HepG2 (cell line): ENCODE measurements around the gene P2RX6. TPM values are rescaled to one million over a fixed set of nuclear protein-coding genes. Genes with fewer than 3 reads are reported as not detected.
"Not testable (repeated sequence)": the region's sequence is repeated elsewhere in the genome, so short reads cannot be mapped to it uniquely, and the experiment has no call there.

ENCODE experiments used
- ATAC-seq: fragments of 200-7000 bp; cut with Tn5 transposase; 3 replicates; pipeline ENCODE4 v1.9.1; 2020; ENCODE audit warnings: mild to moderate bottlenecking, moderate library complexity
- BruUV-seq: library from RNA; stranded (reverse); fragments of 400-500 nt; replicated peaks from 2 replicates; lab custom pipeline; 2021; lab: Mats Ljungman, UMichigan
- CTCF ChIA-PET: fragments of 300-600 bp; formaldehyde crosslinking; extraction: SDS; loops from one replicate; lab custom pipeline; 2021; ENCODE audit warnings: low total read pairs, inconsistent platforms, low intra/inter-chr PET ratio; lab: Yijun Ruan, JAX
- POLR2A ChIA-PET: fragments of 350-600 bp; sonication (Branson Sonifier 250); formaldehyde crosslinking; loops from one replicate; lab custom pipeline; 2020; ENCODE audit warnings: antibody characterized with exemption, inconsistent platforms; lab: Yijun Ruan, JAX
- DNase-seq: peaks from one replicate; pipeline ENCODE4 v3.0.0-alpha.2; 2015; ENCODE audit warnings: low spot score
- FAIRE-seq: peaks from 3 replicates; lab custom pipeline; 2011; peaks lifted over from hg19 to GRCh38; lab: Jason Lieb, UNC
- H2AFZ ChIP-seq: one replicate; pipeline ENCODE4 v1.6.1; 2011; ENCODE audit warnings: low read length, inconsistent platforms
- H3K27ac ChIP-seq: fragments of 300-600 bp; 3 replicates; pipeline ENCODE4 v1.8.0; 2011; ENCODE audit warnings: mixed run types, mild to moderate bottlenecking, mixed read lengths, low read length, inconsistent platforms; ENCODE audit not compliant: insufficient read depth; ENCODE audit errors: extremely low read length
- H3K27me3 ChIP-seq, 2 experiments: fragments of 200-600 bp in 1 of 2; 2 replicates in 1 of 2; 3 replicates in 1 of 2; pipeline versions ENCODE4 v1.6.0 to v1.8.0; 2011; ENCODE audit warnings: low read length in 2 of 2, mild to moderate bottlenecking in 2 of 2, moderate library complexity in 2 of 2, inconsistent platforms in 1 of 2; ENCODE audit not compliant: insufficient read depth in 2 of 2, control insufficient read depth in 1 of 2
- H3K36me3 ChIP-seq, 2 experiments: fragments of 200-600 bp in 1 of 2; replicated peaks in 1 of 2; 2 replicates in 1 of 2; 3 replicates in 1 of 2; pipeline versions ENCODE4 v1.5.1 to v1.8.0; 2011; ENCODE audit warnings: low read length in 2 of 2, inconsistent platforms in 1 of 2; ENCODE audit not compliant: insufficient read depth in 2 of 2, control insufficient read depth in 1 of 2
- H3K4me1 ChIP-seq: 2 replicates; pipeline ENCODE4 v1.5.1; 2012; ENCODE audit warnings: low read length, inconsistent platforms; ENCODE audit not compliant: insufficient read depth
- H3K4me2 ChIP-seq: 2 replicates; pipeline ENCODE4 v1.6.0; 2011; ENCODE audit warnings: low read depth, low read length, inconsistent platforms
- H3K4me3 ChIP-seq, 3 experiments: fragments of 200-600 bp in 1 of 3; sonication (generic), shearing (Covaris generic) in 1 of 3; replicated peaks in 1 of 3; 2 replicates each; pipeline ENCODE4 v1.5.1; 2011 to 2016; ENCODE audit warnings: low read length in 3 of 3, inconsistent platforms in 2 of 3, low read depth in 2 of 3, mild to moderate bottlenecking in 2 of 3, control low read depth in 1 of 3, mixed read lengths in 1 of 3; ENCODE audit not compliant: insufficient read depth in 1 of 3
- H3K79me2 ChIP-seq: one replicate; pipeline ENCODE4 v1.6.1; 2011; ENCODE audit warnings: low read length, inconsistent platforms; ENCODE audit not compliant: insufficient read depth
- H3K9ac ChIP-seq: 2 replicates; pipeline ENCODE4 v1.6.0; 2011; ENCODE audit warnings: mild to moderate bottlenecking, low read depth, low read length, inconsistent platforms; ENCODE audit not compliant: insufficient read depth
- H3K9me3 ChIP-seq: 2 replicates; pipeline ENCODE4 v1.5.1; 2012; ENCODE audit warnings: mild to moderate bottlenecking, low read length
- H4K20me1 ChIP-seq: 2 replicates; pipeline ENCODE4 v1.6.0; 2011; ENCODE audit warnings: inconsistent platforms, mild to moderate bottlenecking, low read length, moderate library complexity; ENCODE audit not compliant: insufficient read depth
- ZNF574 ChIP-seq: sonication (generic); formaldehyde crosslinking; IDR thresholded peaks from 2 replicates; pipeline ENCODE4 v1.4.0; 2020; ENCODE audit warnings: missing genetic modification reagents
- WGBS: methylation state at CpG from one replicate; pipeline ENCODE4 v1.1.6; 2017; ENCODE audit warnings: low lambda C conversion rate; 5-methylcytosine and 5-hydroxymethylcytosine counted together
- in situ Hi-C: cut with HindIII; loops from 2 replicates; pipeline ENCODE4 v1.10.0; 2017; ENCODE audit warnings: low pct_unique_long_range_greater_than_20kb; ENCODE audit not compliant: extremely low pct_ligation_motif_present
- intact Hi-C: fragments of 100-400 bp; cut with micrococcal nuclease; formaldehyde crosslinking; loops from one replicate; pipeline ENCODE4 v1.10.0; 2022; ENCODE audit not compliant: unreplicated experiment
- polyA plus RNA-seq, 8 experiments: library from polyadenylated mRNA; depleted of rRNA in 3 of 8; stranded (reverse) in 7 of 8; unstranded in 1 of 8; fragments of >200 nt; fragmentation: Illumina TruSeq in 4 of 8; extraction: Trizol in 4 of 8; gene quantifications; 2 replicates each; pipeline versions ENCODE4 v1.2.1 to v1.2.3, GENCODE V29; 2011 to 2016; ENCODE audit warnings: low read depth in 4 of 8, missing spikeins in 1 of 8, mixed read lengths in 1 of 8; ENCODE audit not compliant: insufficient read depth in 1 of 8
- total RNA-seq, 5 experiments: library from RNA; depleted of rRNA; stranded (reverse); fragments of >200 nt; fragmentation: Illumina TruSeq; extraction: Trizol; gene quantifications; 2 replicates each; pipeline ENCODE4 v1.2.3, GENCODE V29; 2016; ENCODE audit warnings: low read depth in 1 of 5

Gene P2RX6
- total and polyA plus RNA-seq, 2 of the 13 experiments (the other 11 are each of a cell fraction or from before 2014, with no cell fraction given), result 0.04 to 0.12 TPM

- TF ChIP-seq ZNF574 (CRISPR knock-in tag), result peak; percentile 27; the same call in 1 of the 2 replicates
- TF ChIP-seq, all 625 proteins: peak for 5
These were observed 11.2 kb upstream of the P2RX6 start (continued) for GRCh38 chr22:21003782-21004181.

GRCh38 chr22:21009208-21009607, 5.8 kb upstream of the P2RX6 start:
- H2AFZ ChIP-seq, ATAC-seq, POLR2A ChIA-PET, in situ Hi-C loops, H3K79me2 ChIP-seq, H3K36me3 ChIP-seq, intact Hi-C loops, H3K27ac ChIP-seq, DNase-seq, H3K4me2 ChIP-seq, H3K9me3 ChIP-seq, BruUV-seq, H3K9ac ChIP-seq, CTCF ChIA-PET, H3K27me3 ChIP-seq, FAIRE-seq, H3K4me3 ChIP-seq, H4K20me1 ChIP-seq: not testable (repeated sequence)
- H3K4me1 ChIP-seq, result peaks cover 14% of the 10 kb centered on the region
- WGBS, result 57% methylated on average over 5 of the region's 13 CpGs
